Fibroblast of villous mesenchyme (primary cell): Measurements from ENCODE around the gene AQP10. TPM values are rescaled to one million over a fixed set of nuclear protein-coding genes. Genes with fewer than 3 reads are reported as not detected.

Experiments used
- DNase-seq: peaks from one replicate; pipeline ENCODE4 v3.0.0-alpha.2; 2010; ENCODE audit warnings: low read depth
- H3K4me3 ChIP-seq: 2 replicates; pipeline ENCODE4 v1.5.1; 2011; ENCODE audit warnings: low read depth, mild to moderate bottlenecking, low read length
- total RNA-seq: library from RNA; depleted of rRNA; stranded (reverse); fragments of >200 nt; gene quantifications from 2 replicates; pipeline ENCODE4 v1.2.3, GENCODE V29; 2012
- TF ChIP-seq, protein P1 (sequence below): IDR thresholded peaks from 2 replicates; pipeline ENCODE4 v1.5.1; 2012; ENCODE audit warnings: low read depth, mild to moderate bottlenecking, low read length; ENCODE audit not compliant: insufficient read depth

The AQP10 gene
- total RNA-seq, 1 donor: not detected

- TF ChIP-seq, protein P1, sequence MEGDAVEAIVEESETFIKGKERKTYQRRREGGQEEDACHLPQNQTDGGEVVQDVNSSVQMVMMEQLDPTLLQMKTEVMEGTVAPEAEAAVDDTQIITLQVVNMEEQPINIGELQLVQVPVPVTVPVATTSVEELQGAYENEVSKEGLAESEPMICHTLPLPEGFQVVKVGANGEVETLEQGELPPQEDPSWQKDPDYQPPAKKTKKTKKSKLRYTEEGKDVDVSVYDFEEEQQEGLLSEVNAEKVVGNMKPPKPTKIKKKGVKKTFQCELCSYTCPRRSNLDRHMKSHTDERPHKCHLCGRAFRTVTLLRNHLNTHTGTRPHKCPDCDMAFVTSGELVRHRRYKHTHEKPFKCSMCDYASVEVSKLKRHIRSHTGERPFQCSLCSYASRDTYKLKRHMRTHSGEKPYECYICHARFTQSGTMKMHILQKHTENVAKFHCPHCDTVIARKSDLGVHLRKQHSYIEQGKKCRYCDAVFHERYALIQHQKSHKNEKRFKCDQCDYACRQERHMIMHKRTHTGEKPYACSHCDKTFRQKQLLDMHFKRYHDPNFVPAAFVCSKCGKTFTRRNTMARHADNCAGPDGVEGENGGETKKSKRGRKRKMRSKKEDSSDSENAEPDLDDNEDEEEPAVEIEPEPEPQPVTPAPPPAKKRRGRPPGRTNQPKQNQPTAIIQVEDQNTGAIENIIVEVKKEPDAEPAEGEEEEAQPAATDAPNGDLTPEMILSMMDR: no peak
- DNase-seq: peak; percentile 76
- H3K4me3 ChIP-seq: peak overlapping the region; percentile 89
These were observed 5.9 kb downstream of the AQP10 start for GRCh38 chr1:154326546-154327465.

- TF ChIP-seq, protein P1: no peak
- no peak for DNase-seq
- peak overlapping the region; percentile 55 for H3K4me3 ChIP-seq
These were observed 6.8 kb downstream of the AQP10 start for GRCh38 chr1:154327466-154328317.

GRCh38 chr1:154328318-154329151 lies 7.6 kb downstream of the AQP10 start:
- TF ChIP-seq, protein P1: no peak
- H3K4me3 ChIP-seq: peak overlapping the region; percentile 55
- DNase-seq: peak; percentile 70

GRCh38 chr1:154329152-154329521 lies 8.2 kb downstream of the AQP10 start:
- H3K4me3 ChIP-seq: peak overlapping the region; percentile 39
- DNase-seq: no peak
- TF ChIP-seq, protein P1: peak; percentile 26

- no peak for DNase-seq
- TF ChIP-seq, protein P1: no peak
- H3K4me3 ChIP-seq: no peak overlapping the region
These were observed 8.7 kb downstream of the AQP10 start for GRCh38 chr1:154329551-154330131.

DNA sequence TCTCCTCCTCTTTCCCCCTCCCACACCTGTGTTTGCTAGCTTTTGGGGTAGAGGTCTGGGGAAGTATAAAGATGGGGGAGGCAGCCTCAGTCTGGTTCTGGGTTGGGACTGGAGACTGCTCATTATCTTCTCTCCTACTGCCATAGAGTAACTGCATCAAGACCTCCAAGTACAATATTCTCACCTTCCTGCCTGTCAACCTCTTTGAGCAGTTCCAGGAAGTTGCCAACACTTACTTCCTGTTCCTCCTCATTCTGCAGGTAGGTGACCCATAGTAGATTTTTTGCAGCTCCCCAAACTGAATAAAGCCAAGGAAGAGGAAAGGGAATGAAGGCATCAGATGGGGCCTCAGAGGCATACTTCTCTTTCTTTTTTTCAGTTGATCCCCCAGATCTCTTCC lies 9.8 kb downstream of the AQP10 start:
- DNase-seq: no peak
- no peak overlapping the region for H3K4me3 ChIP-seq
- TF ChIP-seq, protein P1: no peak
